K562 (cell line): ENCODE results near the gene CTTNBP2. TPM values are rescaled to one million over a fixed set of nuclear protein-coding genes. Genes with fewer than 3 reads are reported as not detected.

Experiments used
- ARHGAP35 ChIP-seq: fragments of 450-650 bp; IDR thresholded peaks from 2 replicates; pipeline ENCODE4 v1.6.1; 2018; ENCODE audit not compliant: partially characterized antibody
- ARID3B ChIP-seq: fragments of 250-450 bp; sonication (Bioruptor Pico); IDR thresholded peaks from 2 replicates; pipeline ENCODE4 v1.4.0; 2020; ENCODE audit warnings: borderline replicate concordance
- CLOCK ChIP-seq: fragments of 250-450 bp; sonication (Bioruptor Pico); IDR thresholded peaks from 2 replicates; pipeline ENCODE4 v1.4.0; 2020; ENCODE audit warnings: mild to moderate bottlenecking, moderate library complexity, borderline replicate concordance
- CREB5 ChIP-seq: fragments of 250-450 bp; sonication (Bioruptor Pico); IDR thresholded peaks from 2 replicates; pipeline ENCODE4 v1.5.0; 2020; ENCODE audit warnings: mild to moderate bottlenecking
- CREM ChIP-seq: IDR thresholded peaks from 2 replicates; pipeline ENCODE4 v1.6.1; 2014; ENCODE audit warnings: antibody characterized with exemption, low read depth
- ELK1 ChIP-seq: sonication (generic); formaldehyde crosslinking; IDR thresholded peaks from 2 replicates; pipeline ENCODE4 v1.8.1; 2022; ENCODE audit warnings: missing genetic modification reagents
- HDAC6 ChIP-seq: IDR thresholded peaks from 2 replicates; pipeline ENCODE4 v1.6.1; 2012; ENCODE audit warnings: low read depth, mild to moderate bottlenecking, control low read depth, inconsistent platforms, low read length, moderate library complexity
- HES1 ChIP-seq: fragments of 450-650 bp; IDR thresholded peaks from 2 replicates; pipeline ENCODE4 v1.6.1; 2016; ENCODE audit warnings: low read depth, mild to moderate bottlenecking, moderate library complexity
- KDM5B ChIP-seq: fragments of 200-600 bp; sonication (generic); IDR thresholded peaks from 2 replicates; pipeline ENCODE4 v1.6.1; 2012; ENCODE audit warnings: low read depth, mild to moderate bottlenecking, moderate library complexity, low read length, control low read depth, inconsistent platforms; ENCODE audit not compliant: insufficient replicate concordance
- PCBP2 ChIP-seq: fragments of 200-400 bp; formaldehyde crosslinking; IDR thresholded peaks from 2 replicates; pipeline ENCODE4 v1.6.1; 2018; ENCODE audit warnings: low read length, low read depth, mild to moderate bottlenecking, moderate library complexity; ENCODE audit not compliant: poor library complexity, severe bottlenecking
- RUNX1 ChIP-seq: sonication (generic); IDR thresholded peaks from 2 replicates; pipeline ENCODE4 v1.6.1; 2016; ENCODE audit warnings: antibody characterized with exemption, low read depth
- SAFB ChIP-seq: fragments of 200-400 bp; formaldehyde crosslinking; IDR thresholded peaks from 2 replicates; pipeline ENCODE4 v1.6.1; 2017; ENCODE audit warnings: low read depth, low read length, borderline replicate concordance
- SP2 ChIP-seq: IDR thresholded peaks from 2 replicates; pipeline ENCODE4 v1.6.1; 2011; ENCODE audit warnings: mild to moderate bottlenecking, low read depth, low read length, moderate library complexity; ENCODE audit not compliant: poor library complexity, severe bottlenecking; ENCODE audit errors: extremely low read depth
- THRB ChIP-seq: fragments of 450-650 bp; formaldehyde crosslinking; conservative IDR thresholded peaks from 2 replicates; pipeline ENCODE4 v1.4.0; 2022; ENCODE audit warnings: mild to moderate bottlenecking, missing genetic modification characterization
- YBX1 ChIP-seq: fragments of 450-650 bp; IDR thresholded peaks from 2 replicates; pipeline ENCODE4 v1.7.1; 2016; ENCODE audit warnings: mild to moderate bottlenecking
- ZNF146 ChIP-seq: IDR thresholded peaks from one replicate; pipeline ENCODE4 v1.6.1; 2018; ENCODE audit warnings: missing compliant biosample characterization; ENCODE audit not compliant: unreplicated experiment
- ZNF23 ChIP-seq: fragments of 250-450 bp; sonication (Bioruptor Pico); IDR thresholded peaks from 2 replicates; pipeline ENCODE4 v1.4.0; 2020; ENCODE audit warnings: mild to moderate bottlenecking
- ZNF57 ChIP-seq: fragments of 450-650 bp; formaldehyde crosslinking; IDR thresholded peaks from 2 replicates; pipeline ENCODE4 v1.4.0; 2020; ENCODE audit warnings: mild to moderate bottlenecking, moderate library complexity
- polyA plus RNA-seq, 8 experiments: library from polyadenylated mRNA; depleted of rRNA in 4 of 8; stranded (reverse) in 5 of 8; unstranded in 3 of 8; fragments of >200 nt; fragmentation: Nextera tagmentation in 2 of 8; fragmentation: Illumina TruSeq in 1 of 8; extraction: Ambion mirVana in 2 of 8; extraction: Trizol in 1 of 8; gene quantifications; 2 replicates each; pipeline versions ENCODE4 v1.2.1 to v1.2.3, GENCODE V29; 2011 to 2014; ENCODE audit warnings: inconsistent platforms in 1 of 8, missing spikeins in 1 of 8
- total RNA-seq, 7 experiments: library from RNA; depleted of rRNA in 6 of 7; stranded (reverse); fragments of >200 nt in 6 of 7; fragmentation: Illumina TruSeq in 2 of 7; extraction: Trizol in 2 of 7; gene quantifications; 2 replicates each; pipeline versions ENCODE4 v1.2.1 to v1.2.3, GENCODE V29; 2011 to 2021; ENCODE audit warnings: low replicate concordance in 1 of 7

Gene CTTNBP2
- total and polyA plus RNA-seq, 9 of the 15 experiments (the other 6 are each of a cell fraction or from before 2014, with no cell fraction given): 0.05 TPM; not detected in 8

DNA sequence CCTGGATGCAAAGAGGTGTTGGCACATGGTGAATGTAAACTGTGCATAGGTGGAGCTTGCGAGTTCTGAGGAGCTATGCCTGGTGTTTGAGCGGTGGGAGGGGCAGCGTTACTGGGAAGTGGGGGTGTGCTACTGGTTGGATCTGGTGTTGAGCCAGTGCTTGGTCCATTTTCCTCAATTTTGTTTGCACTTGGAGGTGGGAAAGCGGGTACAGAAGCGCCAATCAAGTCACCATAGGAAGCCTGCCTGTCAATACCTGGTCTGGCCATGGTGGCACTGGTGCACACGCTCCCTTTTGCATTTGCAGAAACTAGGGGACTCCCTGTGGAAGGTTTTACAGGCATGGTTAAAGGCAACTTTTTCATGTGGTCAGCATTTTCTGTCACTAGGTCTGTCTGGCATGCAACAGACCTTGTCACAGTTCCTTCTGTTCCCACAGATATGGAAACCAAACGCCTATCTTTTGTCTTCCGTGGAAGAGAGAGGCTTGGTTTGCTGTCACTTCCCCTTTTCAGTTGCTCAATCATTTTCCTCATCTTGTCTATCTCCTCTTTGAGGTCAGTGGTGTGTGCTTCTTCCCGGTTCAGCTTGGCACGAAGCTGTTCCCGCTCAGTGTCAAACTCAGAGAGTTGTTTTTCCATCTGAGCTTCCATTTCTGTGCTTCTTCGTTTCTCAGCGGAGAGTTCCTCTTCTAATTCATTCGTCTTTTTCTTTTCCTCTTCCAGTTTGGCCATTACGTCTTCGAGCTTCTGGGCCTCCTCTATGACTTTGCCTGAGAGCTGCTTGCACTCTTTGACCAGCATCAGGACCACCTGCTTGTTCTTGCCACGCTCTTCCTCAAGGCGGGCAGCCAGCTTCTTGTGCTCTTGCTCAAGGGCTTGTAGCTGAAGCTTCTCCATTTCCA is 81.1 kb downstream of the CTTNBP2 start (continued):
- TF ChIP-seq CREM (peak; percentile 90), ZNF57 (no peak), HDAC6 (no peak), CREB5 (CRISPR knock-in tag) (no peak), KDM5B (peak; percentile 60), ZNF146 (no peak), ARID3B (no peak), HES1 (peak; percentile 91), PCBP2 (no peak), SAFB (no peak), SP2 (no peak), YBX1 (no peak), CLOCK (CRISPR knock-in tag) (no peak), THRB (CRISPR knock-in tag) (peak; percentile 73; the same call in 1 of the 2 replicates), RUNX1 (peak; percentile 95), ZNF23 (no peak), ARHGAP35 (no peak), ELK1 (CRISPR knock-in tag) (no peak)
